Measurements from ENCODE around the gene BMERB1. TPM values are rescaled to one million over a fixed set of nuclear protein-coding genes. Genes with fewer than 3 reads are reported as not detected.
"Not testable (repeated sequence)": the region's sequence is repeated elsewhere in the genome, so short reads cannot be mapped to it uniquely, and the experiment has no call there.

The BMERB1 gene
- polyA plus RNA-seq, 6 donors from 2014 or later, result 0.36 to 1.1 (median 0.82) TPM; not detected in 2

- Mint-ChIP-seq H3K4me3 (peak overlapping the region; percentile 58 to 82 (median 77)), H3K36me3 (peaks cover 0 to 6% of the 10 kb centered on the region in 2 donors), H3K27me3 (peaks cover 25 to 42% (median 32%) of the 10 kb centered on the region in 3 donors), H3K27ac (no peak overlapping the region), H3K9me3 (no peaks in the 10 kb centered on the region), H3K4me1 (peaks cover 5 to 17% (median 16%) of the 10 kb centered on the region in 3 donors)
- no peak for ATAC-seq (ENCODE audit: low read depth in 2 of 2)
- DNase-seq, result no peak
Observed at GRCh38 chr16:15435216-15435864, 952 bp downstream of the BMERB1 start.

GRCh38 chr16:15439102-15439501 lies 4.7 kb downstream of the BMERB1 start:
- no peaks in the 10 kb centered on the region for H3K9me3 Mint-ChIP-seq
- H3K36me3 Mint-ChIP-seq, result peaks cover 0 to 6% of the 10 kb centered on the region in 2 donors
- H3K4me1 Mint-ChIP-seq, result peaks cover 5 to 14% (median 13%) of the 10 kb centered on the region in 3 donors
- DNase-seq (no peak), ATAC-seq (ENCODE audit: low read depth in 2 of 2) (no peak)
- H3K27me3 Mint-ChIP-seq, result peaks cover 20 to 31% (median 21%) of the 10 kb centered on the region in 3 donors
- H3K4me3 Mint-ChIP-seq, result no peak overlapping the region
- no peak overlapping the region for H3K27ac Mint-ChIP-seq

GRCh38 chr16:15439521-15439920 lies 5.1 kb downstream of the BMERB1 start:
- Mint-ChIP-seq H3K4me3 (no peak overlapping the region), H3K27me3 (peaks cover 17 to 27% (median 19%) of the 10 kb centered on the region in 3 donors), H3K9me3 (no peaks in the 10 kb centered on the region), H3K36me3 (peaks cover 0 to 6% of the 10 kb centered on the region in 2 donors), H3K4me1 (peaks cover 5 to 11% (median 9%) of the 10 kb centered on the region in 3 donors), H3K27ac (peak overlapping the region in 1 of 6 donors; percentile 20)
- ATAC-seq (ENCODE audit: low read depth in 2 of 2) (no peak), DNase-seq (no peak)

- Mint-ChIP-seq H3K4me1 (peaks cover under 1 to 1% (median under 1%) of the 10 kb centered on the region in 3 donors), H3K36me3 (peaks cover 0 to under 1% of the 10 kb centered on the region in 2 donors), H3K27ac (peak overlapping the region in 1 of 6 donors; percentile 11), H3K4me3 (no peak overlapping the region), H3K9me3 (peaks cover 0 to 10% (median 4%) of the 10 kb centered on the region in 7 donors), H3K27me3 (peaks cover 7 to 18% (median 10%) of the 10 kb centered on the region in 3 donors)
- DNase-seq (no peak), ATAC-seq (ENCODE audit: low read depth in 2 of 2) (no peak)
Observed at GRCh38 chr16:15440852-15441251, 6.5 kb downstream of the BMERB1 start.

- H3K36me3 Mint-ChIP-seq; DNase-seq; H3K27ac Mint-ChIP-seq; H3K27me3 Mint-ChIP-seq; H3K4me1 Mint-ChIP-seq; H3K4me3 Mint-ChIP-seq; ATAC-seq (ENCODE audit: low read depth in 2 of 2): not testable (repeated sequence)
- H3K9me3 Mint-ChIP-seq, result peaks cover 0 to 10% (median 5%) of the 10 kb centered on the region in 7 donors
Observed at GRCh38 chr16:15442140-15442539, 7.8 kb downstream of the BMERB1 start.

GRCh38 chr16:15443753-15444152 lies 9.4 kb downstream of the BMERB1 start:
- no peaks in the 10 kb centered on the region for H3K36me3 Mint-ChIP-seq
- DNase-seq (no peak), ATAC-seq (ENCODE audit: low read depth in 2 of 2) (no peak)
- H3K4me1 Mint-ChIP-seq, result no peaks in the 10 kb centered on the region
- no peak overlapping the region for H3K4me3 Mint-ChIP-seq
- H3K9me3 Mint-ChIP-seq, result peaks cover 0 to 10% (median 5%) of the 10 kb centered on the region in 7 donors
- H3K27ac Mint-ChIP-seq, result no peak overlapping the region
- peaks cover 4 to 16% (median 13%) of the 10 kb centered on the region in 3 donors for H3K27me3 Mint-ChIP-seq

- DNase-seq, result no peak
- peaks cover 4 to 16% (median 13%) of the 10 kb centered on the region in 3 donors for H3K27me3 Mint-ChIP-seq
- no peak for ATAC-seq (ENCODE audit: low read depth in 2 of 2)
- peak overlapping the region in 1 of 8 donors; percentile 2 for H3K4me3 Mint-ChIP-seq
- H3K27ac Mint-ChIP-seq, result no peak overlapping the region
- no peaks in the 10 kb centered on the region for H3K4me1 Mint-ChIP-seq
- no peaks in the 10 kb centered on the region for H3K36me3 Mint-ChIP-seq
- peaks cover 0 to 10% (median 5%) of the 10 kb centered on the region in 7 donors for H3K9me3 Mint-ChIP-seq
Observed at GRCh38 chr16:15444264-15444663, 9.9 kb downstream of the BMERB1 start.

- H3K27ac Mint-ChIP-seq, result no peak overlapping the region
- peaks cover 0 to 10% (median 5%) of the 10 kb centered on the region in 7 donors for H3K9me3 Mint-ChIP-seq
- DNase-seq (no peak), ATAC-seq (ENCODE audit: low read depth in 2 of 2) (no peak)
- no peak overlapping the region for H3K4me3 Mint-ChIP-seq
- no peaks in the 10 kb centered on the region for H3K36me3 Mint-ChIP-seq
- H3K4me1 Mint-ChIP-seq, result no peaks in the 10 kb centered on the region
- H3K27me3 Mint-ChIP-seq, result peaks cover 0 to 13% (median 9%) of the 10 kb centered on the region in 3 donors
Observed at GRCh38 chr16:15445450-15445849, 11.1 kb downstream of the BMERB1 start.

GRCh38 chr16:15446901-15447300 lies 12.5 kb downstream of the BMERB1 start:
- no peaks in the 10 kb centered on the region for H3K36me3 Mint-ChIP-seq
- DNase-seq (no peak), ATAC-seq (ENCODE audit: low read depth in 2 of 2) (no peak)
- peaks cover 0 to 10% (median 5%) of the 10 kb centered on the region in 7 donors for H3K9me3 Mint-ChIP-seq
- peaks cover 0 to 13% (median 9%) of the 10 kb centered on the region in 3 donors for H3K27me3 Mint-ChIP-seq
- H3K27ac Mint-ChIP-seq, result no peak overlapping the region
- H3K4me3 Mint-ChIP-seq, result no peak overlapping the region
- H3K4me1 Mint-ChIP-seq, result no peaks in the 10 kb centered on the region

GRCh38 chr16:15450624-15451023 lies 16.2 kb downstream of the BMERB1 start:
- Mint-ChIP-seq H3K27ac (no peak overlapping the region), H3K27me3 (peaks cover 9 to 20% (median 10%) of the 10 kb centered on the region in 3 donors), H3K36me3 (peaks cover 0 to 3% of the 10 kb centered on the region in 2 donors), H3K4me1 (no peaks in the 10 kb centered on the region), H3K9me3 (peaks cover 0 to 3% (median 0%) of the 10 kb centered on the region in 7 donors), H3K4me3 (no peak overlapping the region)
- no peak for DNase-seq
- no peak for ATAC-seq (ENCODE audit: low read depth in 2 of 2)

- Mint-ChIP-seq H3K4me1 (no peaks in the 10 kb centered on the region), H3K4me3 (no peak overlapping the region), H3K9me3 (no peaks in the 10 kb centered on the region), H3K27ac (peak overlapping the region in 1 of 6 donors; percentile 17), H3K27me3 (peaks cover 9 to 20% (median 14%) of the 10 kb centered on the region in 3 donors), H3K36me3 (peaks cover 0 to 3% of the 10 kb centered on the region in 2 donors)
- ATAC-seq (ENCODE audit: low read depth in 2 of 2) (no peak), DNase-seq (no peak)
Observed at GRCh38 chr16:15451098-15451731, 16.8 kb downstream of the BMERB1 start.

- Mint-ChIP-seq H3K36me3 (peaks cover 0 to 3% of the 10 kb centered on the region in 2 donors), H3K4me3 (no peak overlapping the region), H3K27ac (no peak overlapping the region), H3K27me3 (peaks cover 6 to 14% (median 12%) of the 10 kb centered on the region in 3 donors), H3K4me1 (no peaks in the 10 kb centered on the region), H3K9me3 (no peaks in the 10 kb centered on the region)
- no peak for ATAC-seq (ENCODE audit: low read depth in 2 of 2)
- DNase-seq, result no peak
Observed at GRCh38 chr16:15452246-15452855, 18.0 kb downstream of the BMERB1 start.

GRCh38 chr16:15453296-15453695 lies 18.9 kb downstream of the BMERB1 start:
- not testable (repeated sequence) for ATAC-seq (ENCODE audit: low read depth in 2 of 2); H3K4me3 Mint-ChIP-seq; H3K27ac Mint-ChIP-seq; H3K4me1 Mint-ChIP-seq; H3K36me3 Mint-ChIP-seq; DNase-seq; H3K9me3 Mint-ChIP-seq
- H3K27me3 Mint-ChIP-seq, result peaks cover 8 to 22% (median 17%) of the 10 kb centered on the region in 3 donors

Measured in naive B cell (primary cell).